Measurements from ENCODE around the gene MYH15.

MYH15 gene

DNA sequence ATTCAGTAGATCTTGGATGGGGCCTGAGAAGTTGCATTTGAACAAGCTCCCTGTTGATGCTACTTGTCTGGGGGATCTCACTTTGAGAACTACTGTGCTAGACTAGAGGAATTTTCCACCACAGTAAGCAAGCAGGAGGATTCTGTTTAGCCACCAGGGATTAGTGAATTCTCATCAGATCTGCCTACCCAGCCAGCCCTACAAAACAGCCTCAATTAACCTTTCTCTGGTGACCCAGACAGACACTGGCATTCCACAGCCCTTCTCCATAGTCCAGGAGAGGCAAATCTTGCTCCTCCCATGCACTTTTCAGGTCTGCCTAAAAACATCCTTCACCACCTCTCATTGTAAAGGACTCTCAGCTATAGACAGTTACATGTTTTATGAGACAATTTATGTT, 16.7 kb upstream of the MYH15 start:
- no peaks in the 10 kb centered on the region for H3K36me3 ChIP-seq (ENCODE audit: control insufficient read depth, insufficient read depth, low read length)
- H3K4me1 ChIP-seq (ENCODE audit: control insufficient read depth, insufficient read depth, low read length): peaks cover 5% of the 10 kb centered on the region
- no peak overlapping the region for H3K4me3 ChIP-seq (ENCODE audit: low read length)
- H3K27me3 ChIP-seq (ENCODE audit: control insufficient read depth, insufficient read depth, low read length): no peaks in the 10 kb centered on the region
- no peak overlapping the region for H3K9ac ChIP-seq (ENCODE audit: low read length)
- H3K27ac ChIP-seq (ENCODE audit: low read depth, low read length): no peak overlapping the region

GRCh38 chr3:108525971-108526370, 15.6 kb upstream of the MYH15 start:
- Histone ChIP-seq H3K27ac (ENCODE audit: low read depth, low read length) (no peak overlapping the region), H3K4me1 (ENCODE audit: control insufficient read depth, insufficient read depth, low read length) (peaks cover 5% of the 10 kb centered on the region), H3K4me3 (ENCODE audit: low read length) (no peak overlapping the region), H3K9ac (ENCODE audit: low read length) (no peak overlapping the region), H3K27me3 (ENCODE audit: control insufficient read depth, insufficient read depth, low read length) (no peaks in the 10 kb centered on the region), H3K36me3 (ENCODE audit: control insufficient read depth, insufficient read depth, low read length) (no peaks in the 10 kb centered on the region)

- Histone ChIP-seq H3K27me3 (ENCODE audit: control insufficient read depth, insufficient read depth, low read length) (no peaks in the 10 kb centered on the region), H3K27ac (ENCODE audit: low read depth, low read length) (peak overlapping the region; percentile 50), H3K4me3 (ENCODE audit: low read length) (no peak overlapping the region), H3K4me1 (ENCODE audit: control insufficient read depth, insufficient read depth, low read length) (peaks cover 5% of the 10 kb centered on the region), H3K36me3 (ENCODE audit: control insufficient read depth, insufficient read depth, low read length) (no peaks in the 10 kb centered on the region), H3K9ac (ENCODE audit: low read length) (no peak overlapping the region)
These were observed 14.9 kb upstream of the MYH15 start for GRCh38 chr3:108525256-108525655.

GRCh38 chr3:108524537-108524936, 14.1 kb upstream of the MYH15 start:
- Histone ChIP-seq H3K36me3 (ENCODE audit: control insufficient read depth, insufficient read depth, low read length) (no peaks in the 10 kb centered on the region), H3K4me1 (ENCODE audit: control insufficient read depth, insufficient read depth, low read length) (peaks cover 5% of the 10 kb centered on the region), H3K4me3 (ENCODE audit: low read length) (no peak overlapping the region), H3K27ac (ENCODE audit: low read depth, low read length) (peak overlapping the region; percentile 50), H3K27me3 (ENCODE audit: control insufficient read depth, insufficient read depth, low read length) (no peaks in the 10 kb centered on the region), H3K9ac (ENCODE audit: low read length) (no peak overlapping the region)

- H3K36me3 ChIP-seq (ENCODE audit: control insufficient read depth, insufficient read depth, low read length): no peaks in the 10 kb centered on the region
- no peak overlapping the region for H3K9ac ChIP-seq (ENCODE audit: low read length)
- no peak overlapping the region for H3K27ac ChIP-seq (ENCODE audit: low read depth, low read length)
- H3K4me3 ChIP-seq (ENCODE audit: low read length): no peak overlapping the region
- H3K27me3 ChIP-seq (ENCODE audit: control insufficient read depth, insufficient read depth, low read length): no peaks in the 10 kb centered on the region
- H3K4me1 ChIP-seq (ENCODE audit: control insufficient read depth, insufficient read depth, low read length): no peaks in the 10 kb centered on the region
These were observed 8.5 kb upstream of the MYH15 start for GRCh38 chr3:108518895-108519294.

DNA sequence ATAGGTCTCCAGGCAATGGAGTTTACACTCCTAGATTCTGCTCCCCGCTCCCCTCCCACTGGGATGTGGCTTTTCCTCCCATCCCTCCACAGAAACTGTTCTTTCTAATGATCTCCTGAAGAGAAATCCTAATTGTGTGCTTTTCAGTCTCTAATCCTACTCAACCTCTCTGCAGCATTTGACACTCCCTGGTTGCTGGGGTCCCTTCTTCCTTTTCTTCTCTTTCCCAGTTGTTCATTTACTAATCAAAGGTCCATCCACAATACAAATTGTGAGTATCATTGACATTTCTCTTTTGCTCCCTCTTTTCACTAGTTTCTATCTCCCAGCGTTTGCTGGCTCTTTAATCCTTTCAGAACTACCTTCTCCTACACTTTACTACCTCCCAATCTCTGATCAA, 6.5 kb upstream of the MYH15 start:
- H3K27ac ChIP-seq (ENCODE audit: low read depth, low read length): no peak overlapping the region
- no peaks in the 10 kb centered on the region for H3K27me3 ChIP-seq (ENCODE audit: control insufficient read depth, insufficient read depth, low read length)
- no peak overlapping the region for H3K9ac ChIP-seq (ENCODE audit: low read length)
- no peaks in the 10 kb centered on the region for H3K4me1 ChIP-seq (ENCODE audit: control insufficient read depth, insufficient read depth, low read length)
- H3K4me3 ChIP-seq (ENCODE audit: low read length): no peak overlapping the region
- no peaks in the 10 kb centered on the region for H3K36me3 ChIP-seq (ENCODE audit: control insufficient read depth, insufficient read depth, low read length)

DNA sequence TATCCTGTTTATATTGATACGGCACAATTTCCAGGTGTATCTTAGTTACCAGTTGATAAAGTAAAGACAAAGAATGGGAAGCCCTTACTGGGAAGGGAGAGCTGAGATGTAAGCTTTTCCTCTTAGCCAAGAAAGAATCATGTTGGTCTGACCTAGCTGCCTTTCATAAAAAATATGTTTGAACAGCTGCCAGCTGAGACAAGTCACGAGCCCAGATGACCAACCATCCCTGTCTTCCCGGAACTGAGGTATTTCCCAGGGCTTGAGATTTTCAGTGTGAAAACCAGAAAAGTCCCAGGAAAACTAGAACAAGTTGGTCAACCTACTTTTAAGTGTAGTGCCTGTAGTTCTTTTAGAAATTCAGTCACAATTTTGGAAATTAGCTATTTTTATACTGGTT, 3.6 kb upstream of the MYH15 start:
- no peaks in the 10 kb centered on the region for H3K36me3 ChIP-seq (ENCODE audit: control insufficient read depth, insufficient read depth, low read length)

DNA sequence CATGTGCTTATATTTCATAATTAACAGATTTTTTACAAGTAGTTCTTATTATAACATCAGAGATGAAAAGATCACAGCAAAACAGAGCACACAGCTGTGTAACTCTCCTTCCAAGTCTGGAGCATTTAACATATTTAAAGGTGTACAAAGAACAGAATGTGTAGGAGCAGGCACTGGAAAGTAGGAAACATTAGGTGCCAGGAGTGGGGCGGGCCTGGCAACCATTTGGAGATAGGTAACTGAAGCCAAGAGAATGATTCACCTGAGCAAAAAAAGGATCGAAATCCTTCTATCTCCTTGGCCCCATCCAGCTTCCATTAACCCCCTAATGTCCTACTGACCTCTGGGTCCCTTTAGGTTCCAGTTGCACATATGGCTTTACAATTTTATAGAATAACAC, 2.3 kb upstream of the MYH15 start:
- no peak overlapping the region for H3K4me3 ChIP-seq (ENCODE audit: low read length)
- no peaks in the 10 kb centered on the region for H3K36me3 ChIP-seq (ENCODE audit: control insufficient read depth, insufficient read depth, low read length)
- no peak overlapping the region for H3K9ac ChIP-seq (ENCODE audit: low read length)
- H3K4me1 ChIP-seq (ENCODE audit: control insufficient read depth, insufficient read depth, low read length): no peaks in the 10 kb centered on the region
- no peaks in the 10 kb centered on the region for H3K27me3 ChIP-seq (ENCODE audit: control insufficient read depth, insufficient read depth, low read length)
- no peak overlapping the region for H3K27ac ChIP-seq (ENCODE audit: low read depth, low read length)

More for the DNA sequence above, 3.6 kb upstream of the MYH15 start:
- no peak overlapping the region for H3K27ac ChIP-seq (ENCODE audit: low read depth, low read length)
- H3K4me3 ChIP-seq (ENCODE audit: low read length): no peak overlapping the region
- no peak overlapping the region for H3K9ac ChIP-seq (ENCODE audit: low read length)
- H3K27me3 ChIP-seq (ENCODE audit: control insufficient read depth, insufficient read depth, low read length): no peaks in the 10 kb centered on the region
- no peaks in the 10 kb centered on the region for H3K4me1 ChIP-seq (ENCODE audit: control insufficient read depth, insufficient read depth, low read length)

- Histone ChIP-seq H3K4me3 (ENCODE audit: low read length) (no peak overlapping the region), H3K27ac (ENCODE audit: low read depth, low read length) (no peak overlapping the region), H3K9ac (ENCODE audit: low read length) (no peak overlapping the region), H3K36me3 (ENCODE audit: control insufficient read depth, insufficient read depth, low read length) (no peaks in the 10 kb centered on the region), H3K27me3 (ENCODE audit: control insufficient read depth, insufficient read depth, low read length) (no peaks in the 10 kb centered on the region), H3K4me1 (ENCODE audit: control insufficient read depth, insufficient read depth, low read length) (no peaks in the 10 kb centered on the region)
These were observed 1.1 kb upstream of the MYH15 start for GRCh38 chr3:108511490-108511889.

DNA sequence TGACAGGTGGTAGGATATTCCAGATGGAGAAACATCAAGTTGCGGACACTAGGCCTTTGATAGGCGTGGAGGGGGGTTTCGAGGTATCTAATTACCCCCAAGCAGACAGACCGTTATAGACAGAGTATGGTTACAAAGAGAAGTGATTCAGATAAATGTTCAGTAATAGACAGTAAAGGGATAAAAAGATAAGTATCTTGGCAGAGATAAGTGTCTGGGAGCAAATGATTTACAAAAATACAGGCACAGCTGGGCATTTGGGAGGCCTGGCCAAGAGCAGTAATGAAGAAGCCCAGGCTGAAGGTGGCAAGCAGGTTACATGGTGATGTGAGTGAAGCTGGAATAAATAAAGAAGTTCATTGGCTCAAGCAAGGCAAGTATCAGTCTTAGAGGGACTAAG, 659 bp upstream of the MYH15 start:
- H3K36me3 ChIP-seq (ENCODE audit: control insufficient read depth, insufficient read depth, low read length): no peaks in the 10 kb centered on the region
- H3K27me3 ChIP-seq (ENCODE audit: control insufficient read depth, insufficient read depth, low read length): no peaks in the 10 kb centered on the region
- H3K4me3 ChIP-seq (ENCODE audit: low read length): no peak overlapping the region
- no peak overlapping the region for H3K27ac ChIP-seq (ENCODE audit: low read depth, low read length)
- no peaks in the 10 kb centered on the region for H3K4me1 ChIP-seq (ENCODE audit: control insufficient read depth, insufficient read depth, low read length)
- H3K9ac ChIP-seq (ENCODE audit: low read length): no peak overlapping the region

- Histone ChIP-seq H3K9ac (ENCODE audit: low read length) (no peak overlapping the region), H3K27me3 (ENCODE audit: control insufficient read depth, insufficient read depth, low read length) (no peaks in the 10 kb centered on the region), H3K4me3 (ENCODE audit: low read length) (no peak overlapping the region), H3K36me3 (ENCODE audit: control insufficient read depth, insufficient read depth, low read length) (no peaks in the 10 kb centered on the region), H3K4me1 (ENCODE audit: control insufficient read depth, insufficient read depth, low read length) (no peaks in the 10 kb centered on the region), H3K27ac (ENCODE audit: low read depth, low read length) (no peak overlapping the region)
These were observed 525 bp downstream of the MYH15 start for GRCh38 chr3:108509871-108510270.

GRCh38 chr3:108509263-108509662, 1.1 kb downstream of the MYH15 start:
- Histone ChIP-seq H3K27ac (ENCODE audit: low read depth, low read length) (no peak overlapping the region), H3K4me1 (ENCODE audit: control insufficient read depth, insufficient read depth, low read length) (no peaks in the 10 kb centered on the region), H3K4me3 (ENCODE audit: low read length) (no peak overlapping the region), H3K9ac (ENCODE audit: low read length) (no peak overlapping the region), H3K27me3 (ENCODE audit: control insufficient read depth, insufficient read depth, low read length) (no peaks in the 10 kb centered on the region), H3K36me3 (ENCODE audit: control insufficient read depth, insufficient read depth, low read length) (no peaks in the 10 kb centered on the region)

- Histone ChIP-seq H3K36me3 (ENCODE audit: control insufficient read depth, insufficient read depth, low read length) (no peaks in the 10 kb centered on the region), H3K4me1 (ENCODE audit: control insufficient read depth, insufficient read depth, low read length) (no peaks in the 10 kb centered on the region), H3K9ac (ENCODE audit: low read length) (no peak overlapping the region), H3K27ac (ENCODE audit: low read depth, low read length) (no peak overlapping the region), H3K27me3 (ENCODE audit: control insufficient read depth, insufficient read depth, low read length) (no peaks in the 10 kb centered on the region), H3K4me3 (ENCODE audit: low read length) (no peak overlapping the region)
These were observed 2.5 kb downstream of the MYH15 start for GRCh38 chr3:108507902-108508301.

All from rectal smooth muscle tissue (tissue), 1 donor.